HEK293T (cell line): ENCODE measurements around the gene TAT.

Experiments used
- CTCF ChIA-PET: fragments of 350-600 bp; formaldehyde crosslinking; extraction: SDS; loops from one replicate; lab custom pipeline; 2021; ENCODE audit warnings: antibody characterized with exemption, inconsistent platforms; lab: Yijun Ruan, JAX
- POLR2A ChIA-PET: fragments of 350-600 bp; formaldehyde crosslinking; extraction: SDS; loops from one replicate; lab custom pipeline; 2020; ENCODE audit warnings: antibody characterized with exemption, inconsistent platforms; lab: Yijun Ruan, JAX
- DNase-seq: peaks from one replicate; pipeline ENCODE4 v3.0.0; 2012; ENCODE audit warnings: mixed read lengths; ENCODE audit errors: extremely low spot score
- ARNT ChIP-seq: fragments of 450-650 bp; IDR thresholded peaks from 2 replicates; pipeline ENCODE4 v1.6.1; 2017; ENCODE audit warnings: mild to moderate bottlenecking
- BHLHE40 ChIP-seq: fragments of 450-650 bp; IDR thresholded peaks from 2 replicates; pipeline ENCODE4 v1.6.1; 2016; ENCODE audit warnings: mild to moderate bottlenecking, moderate library complexity, borderline replicate concordance
- CTBP1 ChIP-seq: fragments of 450-650 bp; IDR thresholded peaks from 2 replicates; pipeline ENCODE4 v1.6.1; 2016; ENCODE audit warnings: borderline replicate concordance
- ELF4 ChIP-seq: fragments of 450-650 bp; IDR thresholded peaks from 2 replicates; pipeline ENCODE4 v1.6.1; 2017; ENCODE audit warnings: antibody characterized with exemption
- FOXA1 ChIP-seq: fragments of 450-650 bp; IDR thresholded peaks from 2 replicates; pipeline ENCODE4 v1.6.1; 2016; ENCODE audit warnings: mild to moderate bottlenecking
- FOXK2 ChIP-seq: fragments of 450-650 bp; IDR thresholded peaks from 2 replicates; pipeline ENCODE4 v1.6.1; 2016; ENCODE audit warnings: mild to moderate bottlenecking
- FOXM1 ChIP-seq: fragments of 450-650 bp; IDR thresholded peaks from 2 replicates; pipeline ENCODE4 v1.6.1; 2017; ENCODE audit warnings: mild to moderate bottlenecking, borderline replicate concordance
- HDGF ChIP-seq: fragments of 450-650 bp; IDR thresholded peaks from 2 replicates; pipeline ENCODE4 v1.6.1; 2017; ENCODE audit warnings: antibody characterized with exemption, borderline replicate concordance
- L3MBTL2 ChIP-seq: fragments of 450-650 bp; conservative IDR thresholded peaks from 2 replicates; pipeline ENCODE4 v1.6.1; 2016; ENCODE audit warnings: mild to moderate bottlenecking
- LEF1 ChIP-seq: fragments of 450-650 bp; IDR thresholded peaks from 2 replicates; pipeline ENCODE4 v1.6.1; 2017; ENCODE audit warnings: mild to moderate bottlenecking, borderline replicate concordance
- NFRKB ChIP-seq: fragments of 450-650 bp; IDR thresholded peaks from 2 replicates; pipeline ENCODE4 v1.6.1; 2016; ENCODE audit warnings: mild to moderate bottlenecking, moderate library complexity
- SP1 ChIP-seq: fragments of 450-650 bp; IDR thresholded peaks from 2 replicates; pipeline ENCODE4 v1.6.1; 2017
- SUZ12 ChIP-seq: fragments of 450-650 bp; IDR thresholded peaks from 2 replicates; pipeline ENCODE4 v1.6.1; 2016; ENCODE audit warnings: mild to moderate bottlenecking
- TARDBP ChIP-seq: fragments of 450-650 bp; IDR thresholded peaks from 2 replicates; pipeline ENCODE4 v1.6.1; 2016
- ZNF384 ChIP-seq: fragments of 450-650 bp; IDR thresholded peaks from 2 replicates; pipeline ENCODE4 v1.6.1; 2016
- TF ChIP-seq, protein P1 (sequence below): fragments of 450-650 bp; IDR thresholded peaks from 2 replicates; pipeline ENCODE4 v1.6.1; 2016

Gene TAT

DNA sequence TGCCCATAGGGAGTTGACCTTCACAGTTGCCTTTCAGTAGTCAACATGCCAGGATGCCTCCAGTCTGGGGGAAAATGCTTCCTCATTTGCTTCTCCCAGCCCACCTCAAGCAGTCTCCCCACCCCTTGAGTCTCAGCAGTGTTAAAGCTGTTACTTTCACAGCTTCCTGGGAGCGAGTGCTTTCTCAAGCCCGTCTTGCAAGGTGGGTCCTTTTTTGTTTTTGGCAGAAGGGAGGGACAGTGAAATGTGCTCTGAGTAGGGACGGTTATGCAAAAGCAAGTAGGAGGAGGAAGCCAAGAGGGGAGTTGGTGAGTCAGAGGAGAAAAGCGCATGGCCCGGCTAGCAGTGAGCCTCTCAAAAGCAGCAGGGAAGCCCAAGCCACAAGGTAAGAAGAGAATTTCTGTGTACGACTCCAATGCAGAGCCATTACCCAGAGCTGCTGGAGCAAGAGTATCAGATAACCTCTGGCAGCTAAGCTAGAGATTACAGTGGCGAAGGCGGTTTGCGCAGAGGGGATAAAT is 50.7 kb downstream of the TAT start, which contains the start of gene CHST4:
Gene CHST4 (plus strand): TSS at position 316 of the 521 bp plus-strand sequence. CDS start 10,252 bp downstream, outside the sequence.
- DNase-seq: peak; percentile 48
- TF ChIP-seq L3MBTL2 (no peak), FOXK2 (no peak), SUZ12 (no peak), FOXM1 (no peak), LEF1 (no peak), ARNT (no peak), TARDBP (no peak), SP1 (no peak), CTBP1 (no peak), BHLHE40 (no peak)
- ChIA-PET CTCF (interaction anchor here (0.7 to 1.3 kb wide), 4 partner anchors 9 to 47 kb away, joined by 3 to 5 read pairs (median 4); no protein-coding TSS in a partner anchor), POLR2A (interaction anchor here (1.0 to 1.8 kb wide), 6 partner anchors 8 to 102 kb away, joined by 3 to 14 read pairs (median 4); no protein-coding TSS in a partner anchor)

DNA sequence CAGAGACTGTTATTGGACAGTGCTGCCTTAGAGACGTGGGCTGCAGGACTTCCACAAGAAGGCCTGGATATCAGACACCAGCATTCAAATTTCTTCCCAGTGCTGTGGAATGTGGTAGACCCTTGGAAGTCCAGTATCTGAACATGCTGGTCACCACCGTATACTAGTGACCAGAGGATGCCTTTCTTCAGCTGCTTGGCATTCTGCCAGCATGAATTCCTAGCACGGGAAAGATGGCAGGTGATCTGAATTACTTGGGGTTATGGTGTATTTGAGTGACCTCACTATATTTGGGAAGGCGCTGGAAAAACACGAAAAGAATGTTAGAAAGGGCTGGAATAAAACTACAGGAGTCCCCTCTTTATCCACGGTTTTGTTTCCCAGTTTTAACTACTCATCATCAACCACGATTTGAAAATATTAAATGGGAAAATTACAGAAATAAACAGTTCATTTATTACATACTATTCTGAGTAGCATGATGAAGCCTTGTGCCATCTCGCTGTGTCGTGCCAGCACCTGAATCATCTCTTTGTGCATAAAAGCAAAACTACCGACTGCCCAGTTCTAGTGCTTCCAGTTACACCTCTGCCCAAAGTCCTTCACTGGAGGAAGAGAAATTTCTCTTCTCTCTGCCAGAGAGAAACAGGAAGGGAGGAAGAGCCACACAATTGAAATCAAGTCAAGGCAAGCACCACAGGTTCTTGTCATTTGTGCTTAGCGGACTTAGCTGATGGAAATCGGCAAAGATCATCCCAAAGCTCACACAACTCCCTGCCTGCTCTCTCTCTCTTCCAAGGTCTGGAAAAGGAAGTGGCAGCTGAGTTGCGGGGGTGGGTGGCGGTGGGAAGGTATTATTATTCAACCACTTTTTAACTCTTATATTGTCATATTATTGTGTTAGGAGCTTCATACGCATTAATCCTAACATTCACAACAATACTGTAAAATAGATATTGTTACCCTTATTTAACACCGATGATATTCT is 52.0 kb downstream of the TAT start:
- TF ChIP-seq, protein P1, sequence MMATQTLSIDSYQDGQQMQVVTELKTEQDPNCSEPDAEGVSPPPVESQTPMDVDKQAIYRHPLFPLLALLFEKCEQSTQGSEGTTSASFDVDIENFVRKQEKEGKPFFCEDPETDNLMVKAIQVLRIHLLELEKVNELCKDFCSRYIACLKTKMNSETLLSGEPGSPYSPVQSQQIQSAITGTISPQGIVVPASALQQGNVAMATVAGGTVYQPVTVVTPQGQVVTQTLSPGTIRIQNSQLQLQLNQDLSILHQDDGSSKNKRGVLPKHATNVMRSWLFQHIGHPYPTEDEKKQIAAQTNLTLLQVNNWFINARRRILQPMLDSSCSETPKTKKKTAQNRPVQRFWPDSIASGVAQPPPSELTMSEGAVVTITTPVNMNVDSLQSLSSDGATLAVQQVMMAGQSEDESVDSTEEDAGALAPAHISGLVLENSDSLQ: no peak
- TF ChIP-seq FOXA1: no peak
- TF ChIP-seq SP1: no peak
- TF ChIP-seq ZNF384: no peak
- no peak for TF ChIP-seq HDGF
- no peak for TF ChIP-seq ELF4
- TF ChIP-seq CTBP1: no peak
- TF ChIP-seq FOXK2: no peak
- no peak for TF ChIP-seq SUZ12
- no peak for TF ChIP-seq NFRKB
- CTCF ChIA-PET: no interaction called here
- POLR2A ChIA-PET: interaction anchor here (0.7 kb wide), 1 partner anchor 1304 kb away, joined by 3 read pairs; no protein-coding TSS in a partner anchor
- no peak for DNase-seq

DNA sequence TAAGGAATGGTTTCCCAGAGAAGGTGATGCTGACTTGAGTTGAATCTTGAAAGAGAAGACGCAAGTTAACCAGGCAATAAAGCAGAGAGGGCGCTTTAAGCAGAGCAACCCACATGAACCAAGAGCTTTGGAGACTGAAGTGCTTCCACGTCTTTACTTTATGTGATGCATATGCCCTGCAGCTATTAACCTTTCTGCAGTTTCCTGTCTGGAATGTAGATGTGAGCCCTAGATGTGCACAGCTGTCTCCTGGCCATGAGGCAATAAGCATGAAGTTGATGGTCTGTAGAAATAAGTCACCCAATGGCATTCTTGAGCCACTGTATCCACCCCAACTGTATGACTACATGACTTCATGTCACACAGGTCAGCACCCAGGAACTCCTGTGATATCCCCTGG is 56.3 kb downstream of the TAT start:
- DNase-seq: no peak
- ChIA-PET CTCF (no interaction called here), POLR2A (no interaction called here)
- no peak for TF ChIP-seq FOXM1
- TF ChIP-seq CTBP1: no peak
- TF ChIP-seq ARNT: no peak
- no peak for TF ChIP-seq ELF4
- no peak for TF ChIP-seq L3MBTL2
- no peak for TF ChIP-seq FOXA1
- no peak for TF ChIP-seq BHLHE40
- TF ChIP-seq ZNF384: no peak
- TF ChIP-seq, protein P1: no peak
- TF ChIP-seq SUZ12: no peak
- TF ChIP-seq FOXK2: no peak
- TF ChIP-seq SP1: no peak
